NCI-H1436 treated with DMSO at 0.1 percent for 48 hours (cell line): Measurements from ENCODE around the gene HOXA10.

ENCODE experiments used
- DNase-seq: peaks from one replicate; lab custom pipeline; 2025; lab: John Stamatoyannopoulos, UW

HOXA10 gene

DNA sequence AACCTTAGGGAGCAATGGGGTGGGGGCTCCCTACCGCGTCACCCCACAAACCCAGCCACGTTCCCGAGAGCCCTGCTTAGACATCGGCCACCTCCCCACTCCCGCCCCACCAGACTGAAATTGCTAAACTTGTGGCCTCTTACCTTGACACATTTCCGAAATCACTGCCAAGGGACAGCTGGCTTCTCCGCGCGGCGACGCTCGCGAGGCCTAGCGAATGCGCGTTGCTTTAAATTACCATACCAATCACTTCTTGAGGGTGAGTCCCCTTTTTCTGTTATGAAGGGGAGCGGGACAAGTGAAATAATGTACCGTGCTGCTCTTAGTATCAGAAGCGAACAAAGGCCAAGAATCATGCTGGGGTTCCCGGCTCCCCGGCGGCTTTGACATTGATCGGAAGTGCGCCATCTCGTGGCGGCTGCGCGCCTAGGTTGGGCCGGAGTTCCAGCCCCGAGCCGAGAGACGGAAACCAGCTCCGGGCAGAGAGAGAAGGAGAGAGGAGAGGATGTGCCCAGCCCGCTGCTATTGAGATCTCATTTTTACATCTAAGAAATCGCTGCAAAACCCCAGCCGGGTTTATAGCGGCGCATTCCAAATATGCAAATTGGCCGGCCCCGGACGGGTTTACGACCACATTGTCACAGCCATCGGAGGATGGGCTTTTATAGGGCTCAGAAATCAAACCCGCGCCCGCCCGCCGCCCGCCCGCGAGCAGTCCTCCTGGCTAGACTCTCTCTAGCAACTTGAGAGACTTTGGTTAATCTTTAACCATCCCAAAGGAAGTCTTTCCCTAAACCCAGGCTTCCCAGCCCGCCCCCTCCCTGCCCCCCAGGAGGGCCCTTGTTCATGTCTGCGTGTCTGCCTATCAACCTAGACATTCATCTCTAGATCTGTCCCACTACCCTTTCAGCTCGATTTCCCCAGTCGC is 5.6 kb upstream of the HOXA10 start:
- no peak for DNase-seq

GRCh38 chr7:27179030-27179429 is 4.9 kb upstream of the HOXA10 start:
- DNase-seq = no peak

DNA sequence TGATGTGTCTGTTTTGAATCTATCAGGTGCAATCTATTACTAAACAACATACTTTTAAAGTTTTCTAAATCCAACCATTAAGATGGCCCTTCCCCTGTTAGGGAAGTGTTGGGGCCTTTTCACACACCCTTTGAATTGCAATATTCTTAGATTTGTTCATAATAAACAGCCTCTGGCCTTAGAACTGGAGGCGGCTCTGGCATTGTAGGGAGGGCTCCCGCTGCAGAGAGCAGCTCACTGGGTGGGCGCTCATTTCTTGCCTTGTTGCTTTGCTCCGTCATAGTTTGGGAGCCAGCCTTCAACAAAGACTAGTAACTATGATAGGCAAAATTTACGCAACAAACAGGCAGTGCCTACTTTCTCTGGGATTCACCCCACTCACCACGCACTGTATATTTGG is 4.2 kb upstream of the HOXA10 start:
- DNase-seq = no peak

GRCh38 chr7:27177795-27178320 is 3.7 kb upstream of the HOXA10 start:
- DNase-seq = no peak

DNA sequence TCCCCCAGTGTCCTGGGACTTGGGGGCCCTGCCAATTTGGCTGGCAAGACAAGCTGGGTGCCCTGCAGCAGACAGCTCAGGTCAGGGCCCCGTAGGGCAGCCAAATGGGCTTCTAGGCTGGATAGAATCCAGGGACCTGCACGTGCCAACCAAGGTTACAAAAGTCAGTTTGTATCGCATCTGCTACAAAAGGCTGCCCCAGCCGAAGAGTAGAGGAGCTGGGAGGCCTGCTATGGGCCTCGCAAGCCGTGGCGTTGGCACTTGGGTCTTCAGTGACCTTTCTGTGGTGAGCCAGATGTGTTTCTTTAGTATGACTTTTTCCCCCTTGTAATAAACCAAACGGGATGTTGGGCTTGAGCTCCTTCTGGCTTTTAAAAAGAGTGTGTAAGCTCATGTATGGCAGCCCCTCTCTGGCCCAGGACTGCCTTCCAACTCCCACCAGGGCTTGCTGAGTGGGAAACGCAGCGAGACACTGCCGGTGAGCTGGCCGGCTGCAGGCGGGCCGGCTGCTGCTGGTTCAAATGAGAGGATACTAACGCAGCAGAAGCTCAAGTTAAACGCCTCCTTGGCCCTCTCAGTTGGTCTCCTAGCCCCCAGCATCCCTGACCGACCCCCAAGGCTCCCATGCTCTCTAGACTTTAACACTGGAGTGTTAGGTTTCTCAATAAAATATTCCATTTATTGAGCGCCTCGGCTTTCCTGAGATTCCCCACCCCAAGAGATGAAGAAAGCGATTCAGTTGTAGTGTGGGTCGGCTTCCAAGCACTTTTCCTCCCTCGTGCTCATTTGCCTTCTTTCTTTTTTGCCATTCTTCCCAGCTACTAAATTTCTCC is 3.1 kb upstream of the HOXA10 start:
- DNase-seq = no peak

DNA sequence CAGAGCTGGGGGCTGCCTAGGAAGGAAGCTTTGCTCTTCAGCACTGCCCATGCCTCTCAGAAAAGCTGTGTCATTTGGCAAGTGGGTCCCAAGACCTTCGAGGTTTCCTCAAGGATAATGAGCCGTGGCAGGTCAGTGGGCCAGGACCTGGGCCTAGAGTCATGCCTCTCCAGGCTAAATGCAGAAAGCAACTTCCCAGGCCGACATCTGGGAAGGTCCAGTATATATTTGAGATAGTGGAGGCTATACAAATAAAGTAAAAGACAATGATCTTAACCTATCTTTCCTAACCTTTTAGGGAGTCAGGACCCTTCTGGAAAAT is 2.4 kb upstream of the HOXA10 start:
- DNase-seq = no peak

DNA sequence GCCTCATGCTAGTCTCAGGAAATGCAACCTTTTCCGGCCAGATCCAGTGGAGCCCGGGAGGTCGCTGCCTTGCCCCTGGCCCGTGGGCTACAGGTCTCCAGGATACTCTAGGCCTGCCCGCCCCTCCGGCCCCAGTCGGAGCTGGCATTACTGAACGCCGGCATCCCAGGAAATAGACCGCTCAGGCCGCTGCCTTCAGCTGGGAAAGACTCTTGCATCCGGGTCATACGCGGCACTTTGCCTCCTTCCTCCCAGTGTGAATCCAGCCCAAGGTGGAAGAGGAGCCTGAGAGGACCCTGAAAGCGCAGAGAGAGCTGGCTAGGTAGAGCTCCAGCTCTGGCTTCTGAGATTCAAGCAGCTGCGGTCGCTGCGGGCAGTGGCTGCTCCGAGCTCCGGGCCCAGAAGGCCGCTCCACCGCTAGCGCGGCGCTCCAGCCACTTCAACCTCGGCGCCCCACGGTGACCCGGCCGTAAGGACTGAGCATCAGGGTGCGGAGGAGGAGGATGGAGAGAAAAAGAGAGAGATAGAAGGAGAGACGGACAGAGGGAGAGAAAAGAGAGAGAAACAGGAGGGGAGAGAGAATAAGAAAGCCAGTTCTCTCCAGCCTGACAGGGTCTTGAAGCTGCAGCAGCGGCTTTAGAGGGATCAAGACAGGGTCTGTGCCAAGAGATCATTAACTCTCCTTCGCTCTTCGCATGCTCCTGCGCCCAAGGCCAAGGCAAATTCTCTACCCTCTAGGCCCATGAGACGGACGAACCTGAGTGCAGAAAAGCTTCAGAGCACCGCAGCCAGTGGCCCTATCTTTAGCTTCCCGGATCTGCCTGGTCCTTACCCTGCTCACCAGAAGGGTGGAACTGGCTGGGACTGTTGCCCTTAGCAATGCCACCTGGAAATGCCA is 1.8 kb upstream of the HOXA10 start:
- DNase-seq = no peak

DNA sequence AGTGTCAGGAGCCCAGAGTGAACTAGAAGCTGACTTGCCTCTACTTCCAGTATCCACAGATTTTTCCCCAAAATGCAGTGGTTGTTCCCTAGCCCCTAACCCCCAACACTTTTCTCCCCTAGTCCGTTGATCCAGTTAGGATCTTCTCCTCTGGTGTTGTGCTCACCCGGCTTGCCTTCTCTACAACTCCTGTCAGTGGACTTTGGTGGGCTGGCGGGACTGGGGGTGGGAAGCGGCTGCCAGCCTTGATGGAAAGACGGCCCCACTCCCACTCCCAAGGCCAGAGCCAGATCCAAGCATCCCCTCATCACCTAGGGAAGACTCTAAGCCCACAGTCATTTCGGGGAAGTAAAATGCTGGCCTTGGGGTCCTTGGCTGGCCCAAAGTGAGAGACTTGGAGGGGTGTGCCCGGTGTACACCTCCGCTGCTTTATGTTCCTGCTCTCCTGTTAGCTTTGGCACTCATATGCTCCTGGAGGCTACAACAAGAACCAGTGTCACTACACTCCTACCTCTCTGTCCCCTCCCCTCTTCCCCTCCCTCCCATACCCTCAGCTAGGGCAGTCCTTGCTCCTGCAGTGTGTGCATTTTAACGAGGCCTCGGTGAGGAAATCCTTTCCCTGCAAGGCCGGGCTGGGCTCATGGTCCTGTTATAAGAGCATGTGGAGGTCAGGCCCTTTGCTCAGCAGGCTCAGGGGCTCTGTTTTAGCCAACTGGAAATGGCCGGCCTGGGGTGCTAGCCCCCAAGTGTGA is 930 bp upstream of the HOXA10 start:
- no peak for DNase-seq

DNA sequence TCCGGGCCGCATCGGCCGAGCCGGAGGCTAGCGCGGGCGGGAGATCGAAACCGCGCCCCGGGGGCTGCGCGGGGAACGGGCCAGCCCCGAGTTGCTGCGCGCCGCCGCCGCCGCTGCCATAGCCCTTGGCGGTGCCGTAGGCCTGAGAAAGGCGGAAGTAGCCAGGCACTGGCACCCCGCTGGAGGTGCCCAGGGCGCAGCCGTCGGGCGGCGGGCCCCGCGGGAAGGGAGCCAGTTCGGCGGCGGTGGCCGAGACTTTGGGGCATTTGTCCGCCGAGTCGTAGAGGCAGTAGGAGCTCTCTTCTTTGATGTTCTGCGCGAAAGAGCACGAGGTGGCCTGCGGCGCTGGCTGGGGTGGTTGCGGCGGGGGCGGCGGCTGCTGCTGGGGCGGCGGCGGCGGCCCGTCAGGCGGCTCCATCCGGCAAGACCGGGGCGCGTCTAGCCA is 587 bp downstream of the HOXA10 start:
- no peak for DNase-seq

DNA sequence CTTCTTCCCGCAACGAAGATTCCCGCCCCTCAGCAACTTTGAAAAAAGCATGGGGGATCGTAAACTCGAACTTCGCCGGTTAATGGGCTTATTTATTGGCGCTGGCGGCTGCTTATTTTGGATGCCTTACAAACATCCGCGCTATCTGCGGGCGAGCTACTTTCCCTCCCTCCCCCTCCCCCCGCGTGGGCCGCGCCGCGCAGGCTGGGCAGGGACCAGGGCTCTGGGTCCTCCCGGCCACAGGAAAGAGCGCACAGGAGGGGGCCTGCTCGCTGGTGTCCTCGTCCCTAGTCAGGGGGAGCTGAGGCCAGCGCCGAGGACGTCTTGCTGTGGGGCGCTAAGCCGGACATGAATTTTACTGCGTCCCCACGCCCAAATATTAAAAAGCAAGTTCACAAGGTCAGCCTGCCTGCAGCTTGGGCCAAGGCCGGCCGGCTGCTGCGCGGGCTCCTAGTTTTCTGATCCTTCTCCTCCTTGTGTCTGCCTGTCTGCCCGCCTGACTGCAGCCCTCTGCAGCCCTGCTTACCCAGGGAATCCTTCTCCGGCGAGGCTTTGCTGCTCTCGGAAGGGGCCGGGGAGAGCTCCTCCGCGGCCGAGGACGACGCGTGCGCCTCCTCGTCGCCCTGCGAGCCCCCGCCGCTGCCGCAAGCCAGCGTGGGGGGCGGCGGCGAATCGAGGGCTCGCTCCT is 1.2 kb downstream of the HOXA10 start:
- DNase-seq = no peak

GRCh38 chr7:27172315-27172774 is 1.8 kb downstream of the HOXA10 start:
- no peak for DNase-seq

GRCh38 chr7:27171637-27172314 is 2.3 kb downstream of the HOXA10 start:
- no peak for DNase-seq

GRCh38 chr7:27171325-27171636 is 2.8 kb downstream of the HOXA10 start:
- DNase-seq = no peak

- no peak for DNase-seq
Measured at GRCh38 chr7:27170426-27171324, 3.4 kb downstream of the HOXA10 start.

DNA sequence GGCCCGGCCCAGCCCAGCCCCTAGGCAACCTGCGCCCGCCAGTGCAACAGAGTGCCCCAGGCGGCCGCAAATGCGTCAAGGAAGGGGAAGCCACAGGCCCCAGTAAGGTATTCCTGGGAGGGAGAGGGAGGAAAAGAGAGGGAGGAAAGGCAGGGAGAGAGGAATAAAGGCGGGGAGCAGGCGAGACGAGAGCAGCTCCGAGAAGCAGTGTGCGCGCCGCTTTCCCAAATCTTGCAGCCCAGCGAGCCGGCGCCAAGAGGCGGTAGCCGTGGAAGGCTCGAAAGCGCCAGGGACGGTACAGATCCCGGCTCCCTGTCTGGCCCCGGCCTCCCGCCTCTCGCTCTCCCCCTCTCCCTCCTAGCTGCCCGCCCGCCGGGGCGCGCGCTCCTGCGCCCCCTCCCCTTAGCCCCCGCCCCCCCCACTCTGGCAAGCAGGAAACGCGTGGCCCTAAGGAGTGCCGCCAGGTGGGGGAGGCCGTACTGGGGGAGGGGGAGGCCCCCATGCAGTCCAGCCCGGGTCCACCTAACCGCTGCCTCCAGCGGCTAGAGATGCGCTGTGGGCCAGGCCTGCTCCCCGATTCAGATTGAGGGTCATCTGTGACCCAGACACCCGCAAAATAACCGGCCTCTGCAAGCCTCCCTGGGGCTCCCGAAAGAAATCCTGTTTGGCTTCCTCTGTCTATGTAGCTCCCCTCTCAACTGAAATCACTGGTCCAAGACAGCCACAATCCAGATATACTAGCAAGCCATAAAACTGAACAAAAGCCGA is 4.3 kb downstream of the HOXA10 start:
- no peak for DNase-seq

- DNase-seq = no peak
Measured at GRCh38 chr7:27168265-27168947, 5.7 kb downstream of the HOXA10 start.

- DNase-seq = no peak
Measured at GRCh38 chr7:27167916-27168264, 6.2 kb downstream of the HOXA10 start.
